Cardiac muscle cell (in vitro differentiated cells and primary cell): Measurements from ENCODE around the gene VWA3B. TPM values are rescaled to one million over a fixed set of nuclear protein-coding genes. Genes with fewer than 3 reads are reported as not detected.

Experiments used
- DNase-seq, 2 donors: peaks; one replicate each; pipeline versions ENCODE4 v3.0.0 to v3.0.0-alpha.2; 2010 to 2017; ENCODE audit warnings: low read depth in 1 of 2, low spot score in 1 of 2
- H3K27ac ChIP-seq: fragments of 200-600 bp; sonication (generic); 2 replicates; pipeline ENCODE4 v1.5.1; 2016
- H3K27me3 ChIP-seq: fragments of 200-600 bp; sonication (generic); 2 replicates; pipeline ENCODE4 v1.6.0; 2016; ENCODE audit warnings: control low read depth
- H3K36me3 ChIP-seq: fragments of 200-600 bp; sonication (generic); 2 replicates; pipeline ENCODE4 v1.5.1; 2016; ENCODE audit warnings: control low read depth
- H3K4me1 ChIP-seq: fragments of 200-600 bp; sonication (generic); 2 replicates; pipeline ENCODE4 v1.8.1; 2017; ENCODE audit warnings: low read depth, mild to moderate bottlenecking, mixed run types
- H3K4me3 ChIP-seq: fragments of 200-600 bp; sonication (generic); 2 replicates; pipeline ENCODE4 v1.5.1; 2016; ENCODE audit warnings: mild to moderate bottlenecking
- H3K9me3 ChIP-seq: fragments of 200-600 bp; sonication (generic); 2 replicates; pipeline ENCODE4 v1.5.1; 2017; ENCODE audit warnings: low read depth, mild to moderate bottlenecking, control low read depth
- polyA plus RNA-seq: library from polyadenylated mRNA; unstranded; fragments of >200 nt; fragmentation: Nextera tagmentation; extraction: Ambion mirVana; gene quantifications from 2 replicates; pipeline ENCODE4 v1.2.1, GENCODE V29; 2016
- total RNA-seq: library from RNA; depleted of rRNA; stranded (reverse); fragments of >200 nt; gene quantifications from 2 replicates; pipeline ENCODE4 v1.2.3, GENCODE V29; 2016
- TF ChIP-seq, protein P1 (sequence below): IDR thresholded peaks from 2 replicates; pipeline ENCODE4 v1.5.1; 2012; ENCODE audit warnings: low read depth, mild to moderate bottlenecking, low read length

VWA3B gene
- total and polyA plus RNA-seq, 2 experiments from 2014 or later, result 0.09 TPM; not detected in 1

DNA sequence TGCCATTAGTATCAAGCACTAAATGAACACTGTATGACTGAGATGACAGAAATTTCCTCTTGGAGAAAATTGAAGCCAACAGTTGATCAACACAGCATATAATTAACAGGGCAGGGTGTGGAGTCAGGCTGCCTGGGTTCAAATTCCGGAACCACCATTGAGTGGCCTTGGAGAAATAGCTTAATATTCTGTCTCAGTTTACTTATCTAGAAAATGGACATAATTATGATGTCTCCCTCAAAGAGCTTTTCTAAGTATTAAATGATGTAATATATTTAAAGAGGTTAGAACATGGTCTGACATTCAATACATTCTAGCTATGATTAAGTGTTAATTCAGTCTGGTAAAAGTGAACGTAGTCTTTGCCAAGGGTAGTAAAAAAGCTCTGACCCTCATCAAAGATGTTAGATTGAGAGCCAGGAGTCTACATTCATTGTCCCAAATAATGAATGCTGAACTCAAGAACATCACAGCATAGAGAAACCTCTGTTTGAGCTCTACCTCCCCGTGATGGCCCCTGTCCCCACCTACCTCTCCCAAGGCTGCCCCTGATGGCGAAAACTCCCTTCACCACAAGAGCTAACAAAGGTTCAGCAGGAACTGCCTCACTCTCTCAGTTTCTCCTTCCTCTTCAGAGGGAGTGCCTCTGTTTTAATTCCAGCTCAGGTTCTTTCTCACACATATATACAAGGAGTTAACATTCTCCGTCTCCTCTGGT, 2.7 kb upstream of the VWA3B start:
- Histone ChIP-seq H3K27ac (no peak overlapping the region), H3K4me1 (no peaks in the 10 kb centered on the region), H3K36me3 (no peaks in the 10 kb centered on the region), H3K27me3 (peaks cover 43% of the 10 kb centered on the region), H3K9me3 (no peaks in the 10 kb centered on the region), H3K4me3 (no peak overlapping the region)
- TF ChIP-seq, protein P1, sequence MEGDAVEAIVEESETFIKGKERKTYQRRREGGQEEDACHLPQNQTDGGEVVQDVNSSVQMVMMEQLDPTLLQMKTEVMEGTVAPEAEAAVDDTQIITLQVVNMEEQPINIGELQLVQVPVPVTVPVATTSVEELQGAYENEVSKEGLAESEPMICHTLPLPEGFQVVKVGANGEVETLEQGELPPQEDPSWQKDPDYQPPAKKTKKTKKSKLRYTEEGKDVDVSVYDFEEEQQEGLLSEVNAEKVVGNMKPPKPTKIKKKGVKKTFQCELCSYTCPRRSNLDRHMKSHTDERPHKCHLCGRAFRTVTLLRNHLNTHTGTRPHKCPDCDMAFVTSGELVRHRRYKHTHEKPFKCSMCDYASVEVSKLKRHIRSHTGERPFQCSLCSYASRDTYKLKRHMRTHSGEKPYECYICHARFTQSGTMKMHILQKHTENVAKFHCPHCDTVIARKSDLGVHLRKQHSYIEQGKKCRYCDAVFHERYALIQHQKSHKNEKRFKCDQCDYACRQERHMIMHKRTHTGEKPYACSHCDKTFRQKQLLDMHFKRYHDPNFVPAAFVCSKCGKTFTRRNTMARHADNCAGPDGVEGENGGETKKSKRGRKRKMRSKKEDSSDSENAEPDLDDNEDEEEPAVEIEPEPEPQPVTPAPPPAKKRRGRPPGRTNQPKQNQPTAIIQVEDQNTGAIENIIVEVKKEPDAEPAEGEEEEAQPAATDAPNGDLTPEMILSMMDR, result no peak
- no peak for DNase-seq

DNA sequence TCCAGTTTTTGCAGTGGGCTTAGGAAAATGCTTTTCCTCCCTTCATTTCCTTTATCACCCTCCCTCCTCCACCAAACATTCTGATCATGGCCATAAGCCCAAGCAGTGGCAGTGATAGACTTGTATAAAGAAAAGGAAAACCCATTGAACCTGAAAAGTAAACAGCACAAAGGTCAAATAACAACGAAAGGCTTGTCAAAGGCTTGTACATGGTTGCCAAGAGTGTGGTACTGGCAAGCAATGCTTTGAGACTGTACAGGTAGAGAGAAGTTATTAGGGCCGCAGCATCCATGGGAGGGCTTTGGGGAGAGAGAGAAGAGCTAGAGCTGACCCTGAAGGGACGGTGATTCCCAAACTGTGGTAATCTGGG, 2.1 kb upstream of the VWA3B start:
- no peak for DNase-seq
- H3K4me3 ChIP-seq, result no peak overlapping the region
- H3K27ac ChIP-seq, result no peak overlapping the region
- TF ChIP-seq, protein P1, result no peak
- H3K27me3 ChIP-seq, result peaks cover 48% of the 10 kb centered on the region
- H3K36me3 ChIP-seq, result no peaks in the 10 kb centered on the region
- no peaks in the 10 kb centered on the region for H3K4me1 ChIP-seq
- no peaks in the 10 kb centered on the region for H3K9me3 ChIP-seq

DNA sequence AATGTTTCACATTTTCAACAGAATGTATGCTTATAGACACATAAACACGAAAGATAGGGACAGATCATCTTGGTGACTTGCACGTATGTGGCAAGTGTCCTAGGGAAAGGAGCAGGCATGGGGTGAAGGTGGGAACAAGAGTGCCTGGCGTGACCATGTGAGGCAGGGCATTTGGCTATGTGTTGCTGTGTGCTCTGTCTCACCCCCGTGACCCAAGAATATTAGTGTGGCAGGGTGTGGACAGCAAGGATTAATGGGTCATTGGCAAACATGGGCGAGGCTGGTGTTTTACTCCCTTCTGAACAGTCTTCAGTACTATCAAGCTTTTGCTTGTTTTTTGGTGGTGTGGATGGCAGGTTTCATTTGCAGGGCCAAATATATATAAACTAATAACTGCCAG, 1.3 kb upstream of the VWA3B start:
- Histone ChIP-seq H3K36me3 (no peaks in the 10 kb centered on the region), H3K27ac (no peak overlapping the region), H3K27me3 (peaks cover 48% of the 10 kb centered on the region), H3K4me3 (no peak overlapping the region), H3K9me3 (no peaks in the 10 kb centered on the region), H3K4me1 (no peaks in the 10 kb centered on the region)
- TF ChIP-seq, protein P1, result no peak
- no peak for DNase-seq

DNA sequence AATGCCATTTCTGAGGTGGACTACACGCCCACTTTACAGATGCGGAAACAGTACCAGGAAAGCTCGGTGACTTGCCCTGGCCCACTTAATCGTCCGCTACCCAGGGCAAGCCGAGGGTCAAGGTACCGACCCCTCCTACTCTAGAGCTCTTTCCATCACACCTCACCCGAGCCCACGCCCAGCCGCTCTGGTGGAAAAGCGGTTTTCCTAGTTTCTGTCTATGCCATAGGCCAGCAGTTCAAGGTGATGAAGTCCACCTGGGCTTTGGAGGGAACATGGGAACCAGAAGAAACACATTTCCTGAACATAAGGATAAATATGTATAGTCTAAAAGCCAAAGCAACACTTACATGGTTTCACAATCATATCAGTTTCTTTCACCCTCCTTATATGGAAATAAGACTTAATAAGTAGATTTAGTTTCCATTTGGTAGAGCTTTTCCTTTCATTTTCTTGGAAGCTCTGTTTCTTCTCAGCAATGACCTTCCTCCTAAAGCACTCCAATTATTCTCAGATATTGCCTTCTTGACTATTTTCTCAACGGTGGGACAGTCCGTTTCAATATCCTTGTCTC, 567 bp downstream of the VWA3B start:
- Histone ChIP-seq H3K9me3 (no peaks in the 10 kb centered on the region), H3K36me3 (no peaks in the 10 kb centered on the region), H3K4me1 (no peaks in the 10 kb centered on the region), H3K4me3 (peak overlapping the region; percentile 45), H3K27me3 (peaks cover 48% of the 10 kb centered on the region), H3K27ac (no peak overlapping the region)
- peak in 1 of 2 donors; percentile 46 for DNase-seq
- TF ChIP-seq, protein P1, result no peak

DNA sequence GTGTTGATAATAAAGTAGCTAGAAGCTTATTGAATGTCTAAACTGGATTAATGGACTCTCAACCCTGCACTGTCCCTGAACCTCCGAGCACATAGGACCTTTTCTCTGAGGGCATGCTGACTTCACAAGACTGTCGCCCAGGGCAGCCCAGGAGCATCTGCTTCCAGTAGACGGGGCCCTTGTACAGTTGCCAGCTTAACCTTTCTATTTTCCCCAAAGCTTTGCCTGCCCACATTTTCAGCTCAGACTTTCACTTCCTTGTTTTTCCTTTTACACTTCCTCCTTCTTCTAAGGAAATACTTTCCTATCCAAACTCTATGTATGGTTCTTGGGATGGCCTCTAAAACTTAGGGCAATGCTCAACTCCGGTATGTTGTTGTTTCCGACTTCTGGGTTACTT, 1.3 kb downstream of the VWA3B start:
- TF ChIP-seq, protein P1, result no peak
- Histone ChIP-seq H3K27me3 (peaks cover 48% of the 10 kb centered on the region), H3K27ac (no peak overlapping the region), H3K36me3 (no peaks in the 10 kb centered on the region), H3K9me3 (no peaks in the 10 kb centered on the region), H3K4me1 (no peaks in the 10 kb centered on the region), H3K4me3 (no peak overlapping the region)
- no peak for DNase-seq
